ENCODE measurements around the gene TAOK2. TPM values are rescaled to one million over a fixed set of nuclear protein-coding genes. Genes with fewer than 3 reads are reported as not detected.

The TAOK2 gene
- polyA plus RNA-seq, 3 donors, result 1.1 to 19.2 (median 2.3) TPM

GRCh38 chr16:29940656-29941055 lies 33.0 kb upstream of the TAOK2 start:
- no peaks in the 10 kb centered on the region for H3K4me1 ChIP-seq (ENCODE audit: control insufficient read depth in 1 of 2, insufficient read depth in 2 of 2, low read length in 2 of 2)
- TF ChIP-seq CTCF (IDR thresholded peaks at IDR 0.05), result no peak
- peaks cover 1 to 13% (median 10%) of the 10 kb centered on the region in 3 donors for H3K27me3 Mint-ChIP-seq (ENCODE audit: low read depth in 3 of 3)
- no peaks in the 10 kb centered on the region for H4K20me1 ChIP-seq (ENCODE audit: insufficient read depth, low read length)
- intact Hi-C loops (cut with micrococcal nuclease), result loop anchor here in 1 of 2 donors (10.0 kb wide), 1 partner anchor 84 kb away; the partner anchor contains the start of gene C16orf92
- 95% methylated on average over 3 of the region's 4 CpGs for WGBS (ENCODE audit: insufficient coverage)
- H3K9me3 ChIP-seq (replicated peaks in 1 of 2; ENCODE audit: control insufficient read depth in 1 of 2, insufficient read depth in 1 of 2, low read length in 2 of 2), result no peaks in the 10 kb centered on the region
- H3K9ac ChIP-seq (ENCODE audit: insufficient read depth, low read length, poor library complexity, severe bottlenecking), result no peak overlapping the region
- H3K27ac Mint-ChIP-seq, result no peak overlapping the region
- H3K4me3 Mint-ChIP-seq, result no peak overlapping the region
- peaks cover 0 to 9% (median 0%) of the 10 kb centered on the region in 7 donors for H3K9me3 Mint-ChIP-seq
- no peaks in the 10 kb centered on the region for H3K36me3 ChIP-seq (replicated peaks in 1 of 2; ENCODE audit: control insufficient read depth in 1 of 2, insufficient read depth in 2 of 2, low read length in 2 of 2)
- H3K27ac ChIP-seq (ENCODE audit: low read depth in 1 of 2, low read length in 2 of 2), result no peak overlapping the region
- no peak for DNase-seq
- no peaks in the 10 kb centered on the region for H3K27me3 ChIP-seq (ENCODE audit: control insufficient read depth in 2 of 2, insufficient read depth in 2 of 2, low read length in 2 of 2)
- no peak overlapping the region for H2AFZ ChIP-seq (ENCODE audit: insufficient read depth, low read depth, low read length, poor library complexity, severe bottlenecking)
- H3K4me1 Mint-ChIP-seq, result no peaks in the 10 kb centered on the region
- no peak overlapping the region for H3K4me2 ChIP-seq (replicated peaks; ENCODE audit: extremely low read depth, low read length, poor library complexity, severe bottlenecking)
- no peaks in the 10 kb centered on the region for H3K79me2 ChIP-seq (ENCODE audit: insufficient read depth, low read length)
- no peaks in the 10 kb centered on the region for H3K36me3 Mint-ChIP-seq
- H3K4me3 ChIP-seq (replicated peaks in 1 of 3; ENCODE audit: low read depth in 2 of 3, low read length in 3 of 3), result no peak overlapping the region

DNA sequence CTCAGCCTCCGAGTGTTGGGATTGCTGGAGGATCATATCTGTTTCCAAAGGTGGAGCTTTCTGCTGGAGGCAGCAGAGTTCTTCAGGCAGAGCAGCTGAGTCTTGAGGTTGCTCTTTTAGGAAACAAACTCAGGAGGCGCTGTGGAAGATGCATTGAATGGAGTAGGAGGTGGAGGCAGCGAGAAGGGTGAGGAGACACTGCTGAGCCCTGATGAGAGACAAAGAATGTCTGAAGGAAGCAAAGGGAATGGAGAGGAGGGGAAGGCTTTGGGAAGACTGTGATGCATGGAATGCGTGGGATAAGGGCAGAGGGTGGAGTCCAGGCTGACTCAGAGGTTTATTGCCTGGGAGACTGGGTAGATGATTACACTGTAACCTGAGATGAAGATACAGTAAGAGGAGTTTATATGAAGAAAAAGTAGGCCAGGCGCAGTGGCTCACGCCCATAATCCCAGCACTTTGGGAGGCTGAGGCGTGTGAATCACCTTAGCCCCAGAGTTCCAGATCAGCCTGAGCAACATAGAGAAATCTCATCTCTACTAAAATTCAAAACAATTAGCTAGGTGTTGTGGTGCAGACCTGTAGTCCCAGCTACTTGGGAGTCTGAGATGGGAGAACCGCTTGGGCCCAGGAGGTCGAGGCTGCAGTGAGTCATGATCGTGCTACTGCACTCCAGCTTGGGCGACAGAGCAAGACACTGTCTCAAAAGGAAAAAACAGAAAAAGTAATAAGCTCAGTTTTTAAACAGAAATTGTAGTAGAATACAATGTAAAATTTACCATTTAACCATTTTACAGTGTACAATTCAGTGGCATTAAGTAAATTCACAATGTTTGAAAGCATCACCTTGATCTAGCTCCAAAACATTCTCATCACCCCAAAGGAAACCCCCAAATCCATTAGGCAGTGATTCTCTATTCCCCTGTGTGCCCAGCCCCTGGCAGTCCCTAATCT lies 29.5 kb upstream of the TAOK2 start:
- Histone ChIP-seq H3K4me3 (replicated peaks in 1 of 3; ENCODE audit: low read depth in 2 of 3, low read length in 3 of 3) (no peak overlapping the region), H3K27me3 (ENCODE audit: control insufficient read depth in 2 of 2, insufficient read depth in 2 of 2, low read length in 2 of 2) (no peaks in the 10 kb centered on the region), H4K20me1 (ENCODE audit: insufficient read depth, low read length) (no peaks in the 10 kb centered on the region), H3K79me2 (ENCODE audit: insufficient read depth, low read length) (no peaks in the 10 kb centered on the region), H3K4me1 (ENCODE audit: control insufficient read depth in 1 of 2, insufficient read depth in 2 of 2, low read length in 2 of 2) (no peaks in the 10 kb centered on the region), H3K27ac (ENCODE audit: low read depth in 1 of 2, low read length in 2 of 2) (no peak overlapping the region), H3K9me3 (replicated peaks in 1 of 2; ENCODE audit: control insufficient read depth in 1 of 2, insufficient read depth in 1 of 2, low read length in 2 of 2) (no peaks in the 10 kb centered on the region), H2AFZ (ENCODE audit: insufficient read depth, low read depth, low read length, poor library complexity, severe bottlenecking) (no peak overlapping the region), H3K9ac (ENCODE audit: insufficient read depth, low read length, poor library complexity, severe bottlenecking) (no peak overlapping the region), H3K4me2 (replicated peaks; ENCODE audit: extremely low read depth, low read length, poor library complexity, severe bottlenecking) (no peak overlapping the region), H3K36me3 (replicated peaks in 1 of 2; ENCODE audit: control insufficient read depth in 1 of 2, insufficient read depth in 2 of 2, low read length in 2 of 2) (no peaks in the 10 kb centered on the region)
- peaks cover 0 to 9% (median 0%) of the 10 kb centered on the region in 7 donors for H3K9me3 Mint-ChIP-seq
- H3K4me1 Mint-ChIP-seq, result no peaks in the 10 kb centered on the region
- DNase-seq, result no peak
- no peak overlapping the region for H3K27ac Mint-ChIP-seq
- H3K4me3 Mint-ChIP-seq, result no peak overlapping the region
- WGBS (ENCODE audit: insufficient coverage), result 91% methylated on average over 8 of the region's 11 CpGs
- peaks cover 6 to 12% (median 9%) of the 10 kb centered on the region in 3 donors for H3K27me3 Mint-ChIP-seq (ENCODE audit: low read depth in 3 of 3)
- no peaks in the 10 kb centered on the region for H3K36me3 Mint-ChIP-seq
- no peak for TF ChIP-seq CTCF (IDR thresholded peaks at IDR 0.05)
- intact Hi-C loops (cut with micrococcal nuclease), result loop anchor here in 1 of 2 donors (10.0 kb wide), 1 partner anchor 81 kb away; the partner anchor contains the start of gene C16orf92
